GM12891 (cell line): ENCODE measurements around the gene WDR48.

ENCODE experiments used
- PAX5 ChIP-seq: IDR thresholded peaks from 2 replicates; pipeline ENCODE4 v1.6.1; 2011; ENCODE audit warnings: low read length, moderate library complexity, mild to moderate bottlenecking; ENCODE audit not compliant: insufficient read depth, severe bottlenecking
- POLR2A ChIP-seq: IDR thresholded peaks from 2 replicates; pipeline ENCODE4 v1.6.1; 2011; ENCODE audit warnings: low read depth, low read length, control low read depth
- POLR2AphosphoS5 ChIP-seq: IDR thresholded peaks from 2 replicates; pipeline ENCODE4 v1.6.1; 2011; ENCODE audit warnings: low read depth, low read length, control low read depth
- TAF1 ChIP-seq: IDR thresholded peaks from 2 replicates; pipeline ENCODE4 v1.6.1; 2011; ENCODE audit warnings: low read depth, low read length, control low read depth

DNA sequence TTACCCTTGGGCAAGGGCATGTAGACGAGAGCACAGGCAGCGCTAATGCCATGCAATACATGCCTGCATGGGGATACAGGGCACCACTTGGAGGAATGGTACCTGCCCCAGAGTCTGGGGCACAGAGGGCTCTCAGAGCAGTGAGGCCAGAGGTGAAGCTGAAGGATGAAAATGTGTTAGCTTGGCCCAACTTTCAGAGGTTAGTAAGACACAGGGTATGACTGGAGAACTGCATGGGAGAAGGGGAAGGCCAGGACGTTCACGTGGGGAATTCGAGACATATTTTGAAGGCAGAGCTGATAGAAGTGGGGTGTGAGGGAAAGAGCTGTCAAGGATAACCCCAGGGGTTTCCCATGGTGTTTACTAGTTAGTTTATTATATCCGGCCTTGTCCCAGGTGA, 82.0 kb downstream of the WDR48 start:
- TF ChIP-seq POLR2A (no peak), POLR2AphosphoS5 (no peak), PAX5 (no peak), TAF1 (no peak)
